HFF-Myc (cell line): Measurements from ENCODE around the gene FOXA2.
"Not testable (repeated sequence)": the region's sequence is repeated elsewhere in the genome, so short reads cannot be mapped to it uniquely, and the experiment has no call there.

Experiments
- DNase-seq: peaks from one replicate; pipeline ENCODE4 v3.0.0-alpha.2; 2011; ENCODE audit warnings: low read depth; ENCODE audit errors: extremely low read depth
- H3K4me3 ChIP-seq: replicated peaks from 2 replicates; pipeline ENCODE4 v1.5.1; 2011; ENCODE audit warnings: low read depth, mild to moderate bottlenecking, control low read depth, low read length
- TF ChIP-seq, protein P1 (sequence below): IDR thresholded peaks from 2 replicates; pipeline ENCODE4 v1.5.1; 2012; ENCODE audit warnings: mild to moderate bottlenecking, low read depth, low read length, control low read depth; ENCODE audit errors: missing control alignments

FOXA2 gene

DNA sequence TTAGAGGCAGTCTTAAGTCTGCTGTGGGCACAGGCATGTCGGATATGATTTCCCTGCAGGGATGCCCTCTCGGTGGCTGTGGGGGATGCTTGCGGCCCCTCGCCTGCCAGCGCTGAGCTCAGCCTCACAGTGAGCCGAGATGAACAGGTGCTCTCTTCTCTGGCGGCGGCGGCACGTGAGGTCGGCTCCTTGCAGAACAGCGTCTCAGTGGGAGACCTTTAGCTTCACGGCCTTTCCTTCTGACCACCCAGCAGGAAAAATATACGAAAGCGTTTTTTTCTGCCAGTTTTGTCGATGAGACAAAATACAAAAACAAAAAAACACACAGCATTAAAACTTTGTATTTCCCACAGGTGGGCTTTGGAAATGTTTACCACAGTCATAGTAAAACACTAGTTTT, 23.6 kb downstream of the FOXA2 start:
- DNase-seq, result no peak
- no peak overlapping the region for H3K4me3 ChIP-seq
- TF ChIP-seq, protein P1, sequence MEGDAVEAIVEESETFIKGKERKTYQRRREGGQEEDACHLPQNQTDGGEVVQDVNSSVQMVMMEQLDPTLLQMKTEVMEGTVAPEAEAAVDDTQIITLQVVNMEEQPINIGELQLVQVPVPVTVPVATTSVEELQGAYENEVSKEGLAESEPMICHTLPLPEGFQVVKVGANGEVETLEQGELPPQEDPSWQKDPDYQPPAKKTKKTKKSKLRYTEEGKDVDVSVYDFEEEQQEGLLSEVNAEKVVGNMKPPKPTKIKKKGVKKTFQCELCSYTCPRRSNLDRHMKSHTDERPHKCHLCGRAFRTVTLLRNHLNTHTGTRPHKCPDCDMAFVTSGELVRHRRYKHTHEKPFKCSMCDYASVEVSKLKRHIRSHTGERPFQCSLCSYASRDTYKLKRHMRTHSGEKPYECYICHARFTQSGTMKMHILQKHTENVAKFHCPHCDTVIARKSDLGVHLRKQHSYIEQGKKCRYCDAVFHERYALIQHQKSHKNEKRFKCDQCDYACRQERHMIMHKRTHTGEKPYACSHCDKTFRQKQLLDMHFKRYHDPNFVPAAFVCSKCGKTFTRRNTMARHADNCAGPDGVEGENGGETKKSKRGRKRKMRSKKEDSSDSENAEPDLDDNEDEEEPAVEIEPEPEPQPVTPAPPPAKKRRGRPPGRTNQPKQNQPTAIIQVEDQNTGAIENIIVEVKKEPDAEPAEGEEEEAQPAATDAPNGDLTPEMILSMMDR, result no peak

DNA sequence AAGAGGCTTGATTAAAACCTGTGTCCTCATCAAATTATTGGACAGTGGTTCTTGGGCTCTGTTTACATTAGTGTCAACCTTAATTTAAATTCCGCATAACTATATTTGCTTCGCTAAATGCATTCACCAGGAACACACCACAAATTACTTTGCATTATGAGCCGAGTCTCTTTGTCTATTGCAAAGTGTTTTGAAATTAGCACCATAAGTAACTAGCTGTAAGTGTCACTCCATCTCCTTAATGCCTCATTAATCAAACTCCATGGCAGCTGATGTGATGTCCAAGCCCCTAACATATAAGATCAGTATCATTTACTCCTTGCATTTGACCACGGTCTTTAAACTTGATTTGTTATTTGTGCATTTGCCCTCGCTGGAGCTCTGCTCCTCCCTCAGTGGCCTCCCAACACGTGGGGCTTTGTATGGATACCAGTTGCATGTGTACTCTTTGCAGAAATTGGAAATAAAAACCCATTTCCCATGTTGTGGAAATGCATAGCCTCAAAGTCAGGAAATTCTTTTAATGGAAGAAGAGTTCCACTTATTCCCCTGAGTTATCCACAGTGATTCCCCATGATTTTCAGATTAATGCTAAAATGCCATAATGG, 24.6 kb downstream of the FOXA2 start:
- H3K4me3 ChIP-seq, result no peak overlapping the region
- no peak for DNase-seq
- TF ChIP-seq, protein P1, result no peak

DNA sequence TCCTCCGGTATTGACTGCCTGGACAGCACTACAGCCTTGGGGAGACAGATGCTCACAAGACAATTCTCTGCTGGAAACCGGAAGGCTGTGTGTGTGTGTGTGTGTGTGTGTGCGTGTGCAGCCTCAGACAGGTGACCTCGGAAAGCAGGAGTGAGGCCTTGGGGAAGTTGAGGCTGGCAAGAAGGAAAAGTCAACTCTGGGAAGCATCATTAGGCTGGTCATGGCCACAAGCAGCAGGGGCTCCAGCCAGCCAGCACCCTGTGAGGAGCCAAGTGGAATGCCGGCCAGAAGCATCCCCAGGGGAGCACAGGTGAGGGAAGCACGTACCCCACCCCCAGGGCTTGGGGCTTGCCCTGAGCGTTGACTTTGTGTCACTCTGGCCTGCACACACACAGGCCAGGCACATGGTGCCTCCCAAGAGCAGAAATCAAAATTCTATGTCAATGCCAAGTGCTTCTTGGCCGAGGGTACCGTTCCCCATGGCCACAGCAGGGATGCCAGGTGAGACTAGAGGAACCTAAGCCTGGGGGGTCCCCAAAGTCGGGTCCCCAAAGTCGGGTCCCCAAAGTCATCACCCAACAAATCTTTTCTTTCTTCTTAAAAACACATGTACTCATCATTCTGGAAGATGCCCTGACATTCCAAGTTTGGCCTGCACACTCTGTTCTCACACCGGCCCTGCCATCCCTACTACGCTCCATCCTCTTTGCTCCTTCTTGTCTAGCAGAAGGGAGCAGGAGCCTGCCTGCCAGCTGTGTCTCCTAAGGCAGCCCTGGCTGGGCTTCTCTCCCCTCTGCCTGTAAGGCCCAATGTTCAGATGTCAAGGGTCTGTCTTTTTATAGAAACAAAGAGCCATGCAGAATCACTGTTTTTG, 26.7 kb downstream of the FOXA2 start:
- TF ChIP-seq, protein P1, result no peak
- no peak for DNase-seq
- no peak overlapping the region for H3K4me3 ChIP-seq

DNA sequence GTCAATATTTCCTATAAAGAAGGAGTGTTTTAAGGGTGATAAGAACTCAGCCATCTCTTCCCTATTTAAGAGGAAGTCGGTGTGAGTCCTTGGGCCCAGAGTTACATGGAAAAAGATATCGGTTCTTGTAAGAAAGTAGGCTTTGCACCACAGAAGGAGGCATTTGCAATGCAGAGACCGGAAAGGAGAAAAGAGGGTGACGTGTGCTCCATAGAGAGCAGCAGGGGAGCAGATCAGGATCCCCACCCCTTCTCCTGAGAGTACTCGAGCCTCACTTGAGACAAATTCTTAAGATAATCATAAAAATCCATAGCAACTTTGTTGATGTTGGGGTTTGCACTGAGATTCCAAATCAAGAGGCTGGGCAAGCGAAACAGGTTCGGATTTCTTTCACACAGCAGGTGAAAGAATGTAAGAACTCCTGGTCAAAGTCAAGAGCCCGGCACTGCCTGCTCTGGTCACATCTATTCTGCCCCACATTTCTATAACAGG, 27.8 kb downstream of the FOXA2 start:
- no peak overlapping the region for H3K4me3 ChIP-seq
- TF ChIP-seq, protein P1, result no peak
- no peak for DNase-seq

DNA sequence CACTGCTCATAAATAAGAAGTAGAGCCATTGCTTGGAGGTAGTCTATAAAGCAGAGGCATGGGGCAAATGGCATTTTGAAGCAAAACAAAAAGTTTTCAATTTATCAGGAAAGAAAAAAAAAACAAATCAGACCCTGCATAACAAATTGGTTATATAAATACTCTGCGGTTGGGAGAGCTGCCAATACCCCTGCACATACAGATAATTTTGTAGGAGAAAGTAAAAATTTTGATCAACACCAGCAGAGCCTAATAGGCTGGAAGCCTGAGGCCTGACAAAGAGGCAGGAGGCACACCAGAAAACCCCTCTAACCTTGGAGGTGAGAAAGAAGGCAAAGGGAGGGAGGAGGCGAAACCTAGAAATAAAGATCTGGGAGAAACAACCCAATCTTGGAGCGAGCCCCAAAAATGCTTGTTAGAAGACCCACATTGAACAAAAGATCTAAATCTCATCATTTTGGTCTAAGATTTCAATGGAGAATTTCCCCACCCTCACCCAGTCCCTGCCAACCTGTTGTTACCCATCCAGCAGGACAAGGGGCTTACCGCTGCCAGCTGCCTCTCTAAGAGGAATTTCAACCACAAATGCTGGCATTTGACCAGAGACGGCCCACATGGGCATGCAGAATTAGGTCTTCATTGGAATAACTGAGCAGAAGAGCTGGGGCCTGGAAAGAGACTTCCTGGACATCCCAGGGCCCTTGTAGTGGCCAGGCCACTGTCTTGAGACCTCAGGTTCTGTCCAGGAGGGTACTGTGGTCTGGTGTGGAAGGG, 28.4 kb downstream of the FOXA2 start:
- no peak for DNase-seq
- TF ChIP-seq, protein P1, result no peak
- H3K4me3 ChIP-seq, result no peak overlapping the region

DNA sequence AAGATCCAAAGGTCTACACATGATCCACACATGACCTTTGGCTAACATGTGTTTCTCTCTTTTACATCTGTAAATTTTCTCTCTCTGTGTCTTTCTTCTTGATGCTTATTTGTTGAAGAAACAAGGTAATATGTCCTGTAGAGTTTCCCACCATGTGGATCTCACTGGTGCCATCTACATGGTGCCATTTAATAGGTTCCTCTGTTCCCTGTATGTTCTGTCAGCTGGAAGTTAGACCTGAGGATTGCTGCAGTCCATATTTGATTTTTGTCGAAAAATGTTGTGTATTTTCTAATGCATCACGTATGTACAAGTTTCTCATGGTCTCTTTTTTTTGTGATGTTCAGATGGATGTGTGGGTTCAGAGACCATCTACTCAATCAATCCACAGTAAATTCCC, 30.0 kb downstream of the FOXA2 start:
- TF ChIP-seq, protein P1, result no peak
- no peak for DNase-seq

DNA sequence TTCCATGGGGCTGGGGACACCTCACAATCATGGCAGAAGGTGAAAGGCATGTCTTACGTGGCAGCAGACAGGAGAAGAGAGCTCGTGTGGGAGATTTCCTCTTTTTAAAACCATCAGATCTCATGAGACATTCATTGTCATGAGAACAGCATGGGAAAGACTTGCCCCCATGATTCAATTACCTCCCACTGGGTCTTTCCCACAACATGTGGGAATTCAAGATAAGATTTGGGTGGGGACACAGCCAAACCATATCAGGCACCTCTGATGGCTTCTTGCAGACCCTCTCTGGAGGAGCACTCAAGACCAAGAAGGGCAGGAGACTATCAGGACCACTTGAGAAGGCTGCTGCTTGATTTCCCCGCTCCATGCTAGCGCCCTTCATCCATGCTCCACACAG, 33.9 kb downstream of the FOXA2 start:
- not testable (repeated sequence) for DNase-seq, H3K4me3 ChIP-seq

More for the DNA sequence above, 30.0 kb downstream of the FOXA2 start:
- H3K4me3 ChIP-seq, result no peak overlapping the region
